HepG2 (cell line): Measurements from ENCODE around the gene ADGRG1. TPM values are rescaled to one million over a fixed set of nuclear protein-coding genes. Genes with fewer than 3 reads are reported as not detected.

Source experiments
- CCAR2 ChIP-seq: fragments of 200-400 bp; formaldehyde crosslinking; optimal IDR thresholded peaks from 2 replicates; pipeline ENCODE3; 2018; ENCODE audit warnings: low read depth, mild to moderate bottlenecking, low read length, moderate library complexity
- ELF3 ChIP-seq: IDR thresholded peaks from 2 replicates; pipeline ENCODE4 v1.6.1; 2016; ENCODE audit warnings: missing genetic modification reagents, missing compliant biosample characterization
- FOSL2 ChIP-seq: sonication (generic); formaldehyde crosslinking; IDR thresholded peaks from 2 replicates; pipeline ENCODE4 v1.4.0; 2020; ENCODE audit warnings: missing genetic modification reagents
- HDAC2 ChIP-seq: sonication (generic); formaldehyde crosslinking; IDR thresholded peaks from 2 replicates; pipeline ENCODE4 v1.4.0; 2020; ENCODE audit warnings: missing genetic modification reagents
- HNF1B ChIP-seq: sonication (generic); formaldehyde crosslinking; IDR thresholded peaks from 2 replicates; pipeline ENCODE4 v1.5.1; 2020; ENCODE audit warnings: mild to moderate bottlenecking, moderate library complexity, missing genetic modification reagents
- JUNB ChIP-seq: sonication (generic); formaldehyde crosslinking; IDR thresholded peaks from 2 replicates; pipeline ENCODE4 v1.8.0; 2022; ENCODE audit warnings: missing genetic modification reagents, mild to moderate bottlenecking, borderline replicate concordance
- POLR2A ChIP-seq, 2 experiments: IDR thresholded peaks; 2 replicates each; pipeline ENCODE4 v1.6.1; 2011; ENCODE audit warnings: low read depth in 2 of 2, low read length in 2 of 2, mild to moderate bottlenecking in 1 of 2, moderate library complexity in 1 of 2; ENCODE audit not compliant: insufficient read depth in 1 of 2
- PPARG ChIP-seq: conservative IDR thresholded peaks from 2 replicates; pipeline ENCODE4 v1.6.1; 2016; ENCODE audit warnings: missing biosample characterization, missing genetic modification reagents
- SIX1 ChIP-seq: sonication (generic); formaldehyde crosslinking; IDR thresholded peaks from 2 replicates; pipeline ENCODE4 v1.4.0; 2020; ENCODE audit warnings: missing genetic modification reagents, borderline replicate concordance
- SKIL ChIP-seq: sonication (generic); formaldehyde crosslinking; IDR thresholded peaks from 2 replicates; pipeline ENCODE4 v1.8.0; 2022; ENCODE audit warnings: missing genetic modification reagents, mild to moderate bottlenecking, moderate library complexity, borderline replicate concordance
- SP140L ChIP-seq: sonication (generic); formaldehyde crosslinking; IDR thresholded peaks from 2 replicates; pipeline ENCODE4 v1.4.0; 2020; ENCODE audit warnings: missing genetic modification reagents, borderline replicate concordance
- THAP9 ChIP-seq: sonication (generic); formaldehyde crosslinking; IDR thresholded peaks from 2 replicates; pipeline ENCODE4; 2020; ENCODE audit warnings: missing genetic modification reagents, mild to moderate bottlenecking, borderline replicate concordance
- ZBTB26 ChIP-seq: IDR thresholded peaks from 2 replicates; pipeline ENCODE4 v1.6.1; 2016; ENCODE audit warnings: missing compliant biosample characterization, missing genetic modification reagents, borderline replicate concordance
- ZNF124 ChIP-seq: sonication (generic); formaldehyde crosslinking; IDR thresholded peaks from 2 replicates; pipeline ENCODE4 v1.4.0; 2020; ENCODE audit warnings: missing genetic modification reagents
- ZNF615 ChIP-seq: sonication (generic); formaldehyde crosslinking; IDR thresholded peaks from 2 replicates; pipeline ENCODE4 v1.5.0; 2020; ENCODE audit warnings: mild to moderate bottlenecking, missing genetic modification reagents, borderline replicate concordance
- polyA plus RNA-seq, 8 experiments: library from polyadenylated mRNA; depleted of rRNA in 3 of 8; stranded (reverse) in 7 of 8; unstranded in 1 of 8; fragments of >200 nt; fragmentation: Illumina TruSeq in 4 of 8; extraction: Trizol in 4 of 8; gene quantifications; 2 replicates each; pipeline versions ENCODE4 v1.2.1 to v1.2.3, GENCODE V29; 2011 to 2016; ENCODE audit warnings: low read depth in 4 of 8, missing spikeins in 1 of 8, mixed read lengths in 1 of 8; ENCODE audit not compliant: insufficient read depth in 1 of 8
- total RNA-seq, 5 experiments: library from RNA; depleted of rRNA; stranded (reverse); fragments of >200 nt; fragmentation: Illumina TruSeq; extraction: Trizol; gene quantifications; 2 replicates each; pipeline ENCODE4 v1.2.3, GENCODE V29; 2016; ENCODE audit warnings: low read depth in 1 of 5
- TF ChIP-seq, protein P1 (sequence below): sonication (generic); formaldehyde crosslinking; IDR thresholded peaks from 2 replicates; pipeline ENCODE4 v1.4.0; 2020; ENCODE audit warnings: missing genetic modification reagents, borderline replicate concordance
- TF ChIP-seq, protein P2 (sequence below): sonication (generic); formaldehyde crosslinking; IDR thresholded peaks from 2 replicates; pipeline ENCODE4 v1.4.0; 2020; ENCODE audit warnings: missing genetic modification reagents

ADGRG1 gene
- total and polyA plus RNA-seq, 2 of the 13 experiments (the other 11 are each of a cell fraction or from before 2014, with no cell fraction given), result 2.7 to 5.9 TPM

DNA sequence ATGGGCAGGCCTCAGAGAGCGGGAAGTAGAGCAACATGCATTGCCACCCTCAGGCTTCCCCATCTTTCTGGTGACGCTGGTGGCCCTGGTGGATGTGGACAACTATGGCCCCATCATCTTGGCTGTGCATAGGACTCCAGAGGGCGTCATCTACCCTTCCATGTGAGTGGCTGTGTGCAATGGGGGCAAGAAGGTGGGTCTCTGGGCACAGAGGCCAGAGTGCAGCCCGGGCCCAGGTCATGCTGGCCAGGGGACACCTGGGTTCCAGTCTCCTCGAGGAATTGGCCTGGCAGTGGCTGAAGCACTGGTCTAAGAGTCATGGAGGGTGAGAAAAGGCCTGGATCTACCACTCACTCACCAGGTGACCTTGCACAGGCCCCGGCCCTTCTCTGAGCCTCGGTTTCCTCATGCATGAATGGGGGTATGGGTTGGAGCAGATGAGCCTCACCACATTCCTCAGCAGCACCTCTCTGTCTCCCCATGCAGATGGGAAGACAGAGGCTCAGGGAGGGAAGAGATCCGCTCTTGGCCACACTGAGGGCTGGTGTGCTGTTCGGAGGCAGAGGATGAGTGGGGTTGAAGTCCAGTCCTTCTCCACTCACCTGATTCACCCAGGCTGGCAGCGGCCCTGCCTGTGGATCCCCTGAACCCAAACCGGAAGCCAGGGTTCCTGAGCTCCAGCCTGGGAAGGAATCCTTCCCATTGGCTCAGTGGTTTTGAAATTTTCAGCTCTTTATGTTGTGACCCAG lies 32.5 kb downstream of the ADGRG1 start (continued):
- TF ChIP-seq, protein P1, sequence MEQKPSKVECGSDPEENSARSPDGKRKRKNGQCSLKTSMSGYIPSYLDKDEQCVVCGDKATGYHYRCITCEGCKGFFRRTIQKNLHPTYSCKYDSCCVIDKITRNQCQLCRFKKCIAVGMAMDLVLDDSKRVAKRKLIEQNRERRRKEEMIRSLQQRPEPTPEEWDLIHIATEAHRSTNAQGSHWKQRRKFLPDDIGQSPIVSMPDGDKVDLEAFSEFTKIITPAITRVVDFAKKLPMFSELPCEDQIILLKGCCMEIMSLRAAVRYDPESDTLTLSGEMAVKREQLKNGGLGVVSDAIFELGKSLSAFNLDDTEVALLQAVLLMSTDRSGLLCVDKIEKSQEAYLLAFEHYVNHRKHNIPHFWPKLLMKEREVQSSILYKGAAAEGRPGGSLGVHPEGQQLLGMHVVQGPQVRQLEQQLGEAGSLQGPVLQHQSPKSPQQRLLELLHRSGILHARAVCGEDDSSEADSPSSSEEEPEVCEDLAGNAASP, result 0 out of 2 replicates have a peak, but pooled peaks have one; percentile 11
- peak; percentile 85; the same call in 1 of the 2 replicates for TF ChIP-seq HNF1B (CRISPR knock-in tag)
- TF ChIP-seq POLR2A (IDR thresholded peaks at IDR 0.05; ENCODE audit: insufficient read depth in 1 of 2, low read depth in 2 of 2, low read length in 2 of 2), result 0 out of 4 replicates have a peak, but pooled peaks of 1 of the 2 experiments have one; percentile 41
- peak; percentile 57; the same call in 1 of the 2 replicates for TF ChIP-seq HDAC2 (CRISPR knock-in tag)
- peak; percentile 61 for TF ChIP-seq FOSL2 (CRISPR knock-in tag)
- no peak for TF ChIP-seq SP140L (CRISPR knock-in tag)
- no peak for TF ChIP-seq JUNB
- 0 out of 2 replicates have a peak, but pooled peaks have one; percentile 43 for TF ChIP-seq ZNF124 (CRISPR knock-in tag)
- TF ChIP-seq ZBTB26, result peak; percentile 19; the same call in 1 of the 2 replicates
- TF ChIP-seq CCAR2, result no peak
- peak; percentile 46; the same call in 1 of the 2 replicates for TF ChIP-seq PPARG (CRISPR knock-in tag)
- peak; percentile 32; the same call in 1 of the 2 replicates for TF ChIP-seq THAP9
- 0 out of 2 replicates have a peak, but pooled peaks have one; percentile 22 for TF ChIP-seq SIX1 (CRISPR knock-in tag)
- TF ChIP-seq, protein P2, sequence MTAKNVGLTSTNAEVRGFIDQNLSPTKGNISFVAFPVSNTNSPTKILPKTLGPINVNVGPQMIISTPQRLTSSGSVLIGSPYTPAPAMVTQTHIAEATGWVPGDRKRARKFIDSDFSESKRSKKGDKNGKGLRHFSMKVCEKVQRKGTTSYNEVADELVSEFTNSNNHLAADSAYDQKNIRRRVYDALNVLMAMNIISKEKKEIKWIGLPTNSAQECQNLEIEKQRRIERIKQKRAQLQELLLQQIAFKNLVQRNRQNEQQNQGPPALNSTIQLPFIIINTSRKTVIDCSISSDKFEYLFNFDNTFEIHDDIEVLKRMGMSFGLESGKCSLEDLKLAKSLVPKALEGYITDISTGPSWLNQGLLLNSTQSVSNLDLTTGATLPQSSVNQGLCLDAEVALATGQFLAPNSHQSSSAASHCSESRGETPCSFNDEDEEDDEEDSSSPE (CRISPR knock-in tag), result no peak
- no peak for TF ChIP-seq SKIL (CRISPR knock-in tag)
- TF ChIP-seq ELF3 (CRISPR knock-in tag), result peak; percentile 52; the same call in 1 of the 2 replicates
- no peak for TF ChIP-seq ZNF615 (CRISPR knock-in tag)
